ENCODE data around the gene IL10RB. TPM values are rescaled to one million over a fixed set of nuclear protein-coding genes. Genes with fewer than 3 reads are reported as not detected.

IL10RB gene
- total RNA-seq, 2 experiments from 2014 or later = 37.1 to 44.2 TPM

GRCh38 chr21:33255404-33255803 lies 10.8 kb upstream of the IL10RB start:
- no peaks in the 10 kb centered on the region for H3K9me3 Mint-ChIP-seq (ENCODE audit: insufficient read depth)
- POLR2A ChIA-PET = interaction anchor here (0.9 to 1.2 kb wide), 2 partner anchors 11 to 14 kb away, joined by 5 to 6 read pairs; partner anchors contain the start of gene IL10RB
- peaks cover 28% of the 10 kb centered on the region for H3K4me1 Mint-ChIP-seq (ENCODE audit: low read depth)
- no peak overlapping the region for H3K4me3 Mint-ChIP-seq
- peaks cover 95% of the 10 kb centered on the region for H3K36me3 Mint-ChIP-seq (ENCODE audit: low read depth)
- peak overlapping the region; percentile 51 for H3K27ac Mint-ChIP-seq
- CTCF ChIA-PET = interaction anchor here (0.9 to 1.9 kb wide), 4 partner anchors 15 to 190 kb away, joined by 3 to 5 read pairs (median 4); no protein-coding TSS in a partner anchor
- DNase-seq = no peak
- no peak for ATAC-seq
- no peaks in the 10 kb centered on the region for H3K27me3 Mint-ChIP-seq (ENCODE audit: low read depth)

GRCh38 chr21:33256019-33256418 lies 10.1 kb upstream of the IL10RB start:
- peaks cover 89% of the 10 kb centered on the region for H3K36me3 Mint-ChIP-seq (ENCODE audit: low read depth)
- H3K4me1 Mint-ChIP-seq (ENCODE audit: low read depth) = peaks cover 33% of the 10 kb centered on the region
- DNase-seq = no peak
- H3K9me3 Mint-ChIP-seq (ENCODE audit: insufficient read depth) = no peaks in the 10 kb centered on the region
- ChIA-PET CTCF (interaction anchor here (1.8 to 1.9 kb wide), 2 partner anchors 16 to 59 kb away, joined by 5 read pairs; no protein-coding TSS in a partner anchor), POLR2A (no interaction called here)
- H3K27me3 Mint-ChIP-seq (ENCODE audit: low read depth) = no peaks in the 10 kb centered on the region
- H3K27ac Mint-ChIP-seq = no peak overlapping the region
- H3K4me3 Mint-ChIP-seq = no peak overlapping the region
- ATAC-seq = no peak

GRCh38 chr21:33257094-33257803 lies 8.9 kb upstream of the IL10RB start:
- peaks cover 42% of the 10 kb centered on the region for H3K4me1 Mint-ChIP-seq (ENCODE audit: low read depth)
- no peak overlapping the region for H3K4me3 Mint-ChIP-seq
- no peaks in the 10 kb centered on the region for H3K27me3 Mint-ChIP-seq (ENCODE audit: low read depth)
- CTCF ChIA-PET = interaction anchor here (1.8 kb wide), 1 partner anchor 60 kb away, joined by 5 read pairs; no protein-coding TSS in a partner anchor
- POLR2A ChIA-PET = interaction anchor here (1.0 kb wide), 1 partner anchor 52 kb away, joined by 3 read pairs; no protein-coding TSS in a partner anchor
- ATAC-seq (no peak), DNase-seq (no peak)
- peak overlapping the region; percentile 47 for H3K27ac Mint-ChIP-seq
- no peaks in the 10 kb centered on the region for H3K9me3 Mint-ChIP-seq (ENCODE audit: insufficient read depth)
- H3K36me3 Mint-ChIP-seq (ENCODE audit: low read depth) = peaks cover 80% of the 10 kb centered on the region

- ChIA-PET POLR2A (interaction anchor here (0.6 kb wide), 1 partner anchor 24 kb away, joined by 3 read pairs; no protein-coding TSS in a partner anchor), CTCF (interaction anchor here (2.2 kb wide), 1 partner anchor 61 kb away, joined by 7 read pairs; no protein-coding TSS in a partner anchor)
- Mint-ChIP-seq H3K36me3 (ENCODE audit: low read depth) (peaks cover 79% of the 10 kb centered on the region), H3K4me3 (no peak overlapping the region), H3K4me1 (ENCODE audit: low read depth) (peaks cover 47% of the 10 kb centered on the region), H3K27ac (no peak overlapping the region), H3K27me3 (ENCODE audit: low read depth) (no peaks in the 10 kb centered on the region), H3K9me3 (ENCODE audit: insufficient read depth) (no peaks in the 10 kb centered on the region)
- DNase-seq (no peak), ATAC-seq (no peak)
Measured at GRCh38 chr21:33258475-33258874, 7.7 kb upstream of the IL10RB start.

- H3K27me3 Mint-ChIP-seq (ENCODE audit: low read depth) = no peaks in the 10 kb centered on the region
Measured at GRCh38 chr21:33259428-33259827, 6.7 kb upstream of the IL10RB start.

GRCh38 chr21:33259995-33260394 lies 6.2 kb upstream of the IL10RB start:
- ChIA-PET POLR2A (interaction anchor here (0.6 kb wide), 1 partner anchor 31 kb away, joined by 3 read pairs; no protein-coding TSS in a partner anchor), CTCF (interaction anchor here (0.7 to 2.2 kb wide), 4 partner anchors 22 to 185 kb away, joined by 3 to 7 read pairs (median 4); no protein-coding TSS in a partner anchor)
- DNase-seq (no peak), ATAC-seq (peak; percentile 52)
- H3K27ac Mint-ChIP-seq = peak overlapping the region; percentile 53
- H3K36me3 Mint-ChIP-seq (ENCODE audit: low read depth) = peaks cover 75% of the 10 kb centered on the region
- H3K4me3 Mint-ChIP-seq = peak overlapping the region; percentile 35
- no peaks in the 10 kb centered on the region for H3K27me3 Mint-ChIP-seq (ENCODE audit: low read depth)
- H3K9me3 Mint-ChIP-seq (ENCODE audit: insufficient read depth) = no peaks in the 10 kb centered on the region
- peaks cover 52% of the 10 kb centered on the region for H3K4me1 Mint-ChIP-seq (ENCODE audit: low read depth)

More at GRCh38 chr21:33259428-33259827, 6.7 kb upstream of the IL10RB start:
- CTCF ChIA-PET = interaction anchor here (0.9 to 2.2 kb wide), 2 partner anchors 60 to 62 kb away, joined by 3 to 7 read pairs; no protein-coding TSS in a partner anchor
- peaks cover 80% of the 10 kb centered on the region for H3K36me3 Mint-ChIP-seq (ENCODE audit: low read depth)
- peaks cover 52% of the 10 kb centered on the region for H3K4me1 Mint-ChIP-seq (ENCODE audit: low read depth)
- POLR2A ChIA-PET = no interaction called here
- ATAC-seq (no peak), DNase-seq (no peak)
- no peak overlapping the region for H3K27ac Mint-ChIP-seq
- H3K9me3 Mint-ChIP-seq (ENCODE audit: insufficient read depth) = no peaks in the 10 kb centered on the region
- no peak overlapping the region for H3K4me3 Mint-ChIP-seq

- CTCF ChIA-PET = interaction anchor here (0.9 to 2.6 kb wide), 6 partner anchors 13 to 184 kb away, joined by 3 to 14 read pairs (median 4); no protein-coding TSS in a partner anchor
- Mint-ChIP-seq H3K4me3 (peak overlapping the region; percentile 28), H3K9me3 (ENCODE audit: insufficient read depth) (no peaks in the 10 kb centered on the region), H3K27ac (peak overlapping the region; percentile 43), H3K36me3 (ENCODE audit: low read depth) (peaks cover 69% of the 10 kb centered on the region), H3K4me1 (ENCODE audit: low read depth) (peaks cover 64% of the 10 kb centered on the region), H3K27me3 (ENCODE audit: low read depth) (no peaks in the 10 kb centered on the region)
- ATAC-seq = no peak
- POLR2A ChIA-PET = interaction anchor here (0.8 kb wide), 1 partner anchor 34 kb away, joined by 4 read pairs; no protein-coding TSS in a partner anchor
- DNase-seq = peak; percentile 54
Measured at GRCh38 chr21:33261635-33262034, 4.5 kb upstream of the IL10RB start.

GRCh38 chr21:33262921-33263320 lies 3.2 kb upstream of the IL10RB start:
- no peak overlapping the region for H3K27ac Mint-ChIP-seq
- H3K4me3 Mint-ChIP-seq = no peak overlapping the region
- ATAC-seq = no peak

GRCh38 chr21:33264561-33264960 lies 1.6 kb upstream of the IL10RB start:
- ATAC-seq (no peak), DNase-seq (no peak)
- ChIA-PET CTCF (interaction anchor here (1.0 kb wide), 1 partner anchor 97 kb away, joined by 3 read pairs; no protein-coding TSS in a partner anchor), POLR2A (interaction anchor here (0.6 to 2.1 kb wide), 3 partner anchors 14 to 493 kb away, joined by 3 to 7 read pairs (median 4); partner anchors contain the start of gene PAXBP1)
- H3K9me3 Mint-ChIP-seq (ENCODE audit: insufficient read depth) = no peaks in the 10 kb centered on the region
- peaks cover 70% of the 10 kb centered on the region for H3K4me1 Mint-ChIP-seq (ENCODE audit: low read depth)
- H3K4me3 Mint-ChIP-seq = no peak overlapping the region
- H3K27ac Mint-ChIP-seq = no peak overlapping the region
- H3K36me3 Mint-ChIP-seq (ENCODE audit: low read depth) = peaks cover 63% of the 10 kb centered on the region
- no peaks in the 10 kb centered on the region for H3K27me3 Mint-ChIP-seq (ENCODE audit: low read depth)

More at GRCh38 chr21:33262921-33263320, 3.2 kb upstream of the IL10RB start:
- CTCF ChIA-PET = interaction anchor here (1.5 to 2.6 kb wide), 4 partner anchors 63 to 183 kb away, joined by 4 to 14 read pairs (median 6); no protein-coding TSS in a partner anchor
- H3K9me3 Mint-ChIP-seq (ENCODE audit: insufficient read depth) = no peaks in the 10 kb centered on the region
- H3K4me1 Mint-ChIP-seq (ENCODE audit: low read depth) = peaks cover 66% of the 10 kb centered on the region
- H3K36me3 Mint-ChIP-seq (ENCODE audit: low read depth) = peaks cover 65% of the 10 kb centered on the region
- DNase-seq = no peak
- POLR2A ChIA-PET = no interaction called here
- H3K27me3 Mint-ChIP-seq (ENCODE audit: low read depth) = no peaks in the 10 kb centered on the region

GRCh38 chr21:33265664-33266049 lies 510 bp upstream of the IL10RB start:
- Mint-ChIP-seq H3K4me1 (ENCODE audit: low read depth) (peaks cover 65% of the 10 kb centered on the region), H3K27me3 (ENCODE audit: low read depth) (no peaks in the 10 kb centered on the region), H3K4me3 (peak overlapping the region; percentile 96), H3K9me3 (ENCODE audit: insufficient read depth) (no peaks in the 10 kb centered on the region), H3K27ac (peak overlapping the region; percentile 84), H3K36me3 (ENCODE audit: low read depth) (peaks cover 62% of the 10 kb centered on the region)
- CTCF ChIA-PET = interaction anchor here (0.7 to 2.7 kb wide), 10 partner anchors 28 to 214 kb away, joined by 3 to 12 read pairs (median 4); partner anchors contain the start of gene TMEM50B
- POLR2A ChIA-PET = interaction anchor here (0.7 to 2.2 kb wide), 10 partner anchors 15 to 214 kb away, joined by 3 to 13 read pairs (median 4); partner anchors contain the start of genes IFNAR1 and TMEM50B
- ATAC-seq (peak; percentile 12), DNase-seq (no peak)

- Mint-ChIP-seq H3K36me3 (ENCODE audit: low read depth) (peaks cover 69% of the 10 kb centered on the region), H3K4me3 (peak overlapping the region; percentile 96), H3K27ac (peak overlapping the region; percentile 93), H3K9me3 (ENCODE audit: insufficient read depth) (no peaks in the 10 kb centered on the region), H3K4me1 (ENCODE audit: low read depth) (peaks cover 57% of the 10 kb centered on the region), H3K27me3 (ENCODE audit: low read depth) (no peaks in the 10 kb centered on the region)
- DNase-seq (peak; percentile 63), ATAC-seq (peak; percentile 64)
- POLR2A ChIA-PET = interaction anchor here (0.6 to 2.2 kb wide), 11 partner anchors 12 to 275 kb away, joined by 3 to 13 read pairs (median 4); partner anchors contain the start of genes GART, IFNAR1 and TMEM50B
- CTCF ChIA-PET = interaction anchor here (0.9 to 2.7 kb wide), 8 partner anchors 33 to 179 kb away, joined by 3 to 12 read pairs (median 5); no protein-coding TSS in a partner anchor
Measured at GRCh38 chr21:33266789-33267135, 595 bp downstream of the IL10RB start.
